ENCODE measurements around the gene ST6GALNAC4.

ST6GALNAC4 gene

DNA sequence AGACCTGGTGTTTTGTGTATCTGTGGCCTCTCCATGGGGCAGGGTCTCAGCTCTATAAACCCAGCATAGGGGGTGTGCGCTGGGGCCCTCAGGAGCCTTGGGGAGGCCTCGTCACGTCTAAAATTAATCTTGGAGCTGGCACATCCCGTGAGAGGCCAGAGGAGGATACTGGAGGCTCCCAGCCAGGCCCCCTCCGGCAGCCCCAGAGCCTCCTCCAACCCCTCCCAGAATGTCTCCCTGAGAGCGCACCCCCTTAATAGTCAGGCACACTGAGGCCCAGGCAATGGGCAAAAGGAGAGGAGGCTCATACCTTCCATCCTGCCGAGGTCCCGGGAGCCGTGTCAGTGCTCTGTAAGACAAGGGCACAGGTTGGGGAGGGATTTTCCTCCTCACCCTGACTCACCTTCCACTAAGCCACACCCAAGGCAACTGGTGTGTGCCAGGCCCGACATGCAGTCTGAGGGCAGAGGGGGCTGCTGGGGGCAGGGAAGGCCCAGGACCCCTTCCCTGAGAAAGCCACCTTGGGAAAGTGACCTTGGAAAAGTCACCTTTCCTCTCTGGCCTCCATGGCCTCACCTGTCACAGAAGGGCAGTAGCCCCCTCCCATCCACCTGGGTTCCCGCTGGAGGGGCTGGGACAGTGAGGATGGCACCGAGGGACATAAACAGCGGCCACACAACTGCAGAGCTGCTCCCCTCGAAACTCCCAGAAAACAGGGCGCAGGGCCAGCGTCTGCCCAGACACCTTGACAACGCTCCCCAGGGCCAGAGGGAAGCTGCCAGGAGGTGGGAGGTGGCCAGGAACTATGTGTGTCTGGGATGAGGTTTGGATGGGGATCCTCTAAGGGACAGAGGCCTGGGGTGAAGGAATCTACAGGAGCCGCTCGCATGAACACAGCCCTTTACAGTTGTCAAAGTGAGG lies 42.3 kb downstream of the ST6GALNAC4 start:
- H3K4me1 ChIP-seq (ENCODE audit: insufficient read depth, poor library complexity, severe bottlenecking): peaks cover 11% of the 10 kb centered on the region
- H3K27ac ChIP-seq (ENCODE audit: poor library complexity, severe bottlenecking): peak overlapping the region; percentile 9
- H3K36me3 ChIP-seq (ENCODE audit: low read depth): peaks cover 4% of the 10 kb centered on the region; the same call in 1 of the 2 replicates
- H3K27me3 ChIP-seq (ENCODE audit: insufficient read depth, poor library complexity, severe bottlenecking): no peaks in the 10 kb centered on the region
- DNase-seq (ENCODE audit: low spot score) (no peak), ATAC-seq (ENCODE audit: low read depth) (peak; percentile 70)
- H3K4me3 ChIP-seq (ENCODE audit: severe bottlenecking): no peak overlapping the region
- no peak for TF ChIP-seq CTCF (IDR thresholded peaks at IDR 0.05; ENCODE audit: poor library complexity, severe bottlenecking)
- H3K9me3 ChIP-seq (ENCODE audit: severe bottlenecking): no peaks in the 10 kb centered on the region

GRCh38 chr9:127873886-127874285 lies 43.0 kb downstream of the ST6GALNAC4 start:
- H3K27me3 ChIP-seq (ENCODE audit: insufficient read depth, poor library complexity, severe bottlenecking): no peaks in the 10 kb centered on the region
- peaks cover 11% of the 10 kb centered on the region for H3K4me1 ChIP-seq (ENCODE audit: insufficient read depth, poor library complexity, severe bottlenecking)
- peaks cover 4% of the 10 kb centered on the region; the same call in 1 of the 2 replicates for H3K36me3 ChIP-seq (ENCODE audit: low read depth)
- H3K4me3 ChIP-seq (ENCODE audit: severe bottlenecking): no peak overlapping the region
- no peak for DNase-seq (ENCODE audit: low spot score)
- H3K9me3 ChIP-seq (ENCODE audit: severe bottlenecking): no peaks in the 10 kb centered on the region
- H3K27ac ChIP-seq (ENCODE audit: poor library complexity, severe bottlenecking): no peak overlapping the region
- ATAC-seq (ENCODE audit: low read depth): no peak
- no peak for TF ChIP-seq CTCF (IDR thresholded peaks at IDR 0.05; ENCODE audit: poor library complexity, severe bottlenecking)

- DNase-seq (ENCODE audit: low spot score) (no peak), ATAC-seq (ENCODE audit: low read depth) (no peak)
- H3K27me3 ChIP-seq (ENCODE audit: insufficient read depth, poor library complexity, severe bottlenecking): no peaks in the 10 kb centered on the region
- H3K36me3 ChIP-seq (ENCODE audit: low read depth): peaks cover 4% of the 10 kb centered on the region; the same call in 1 of the 2 replicates
- no peak overlapping the region for H3K27ac ChIP-seq (ENCODE audit: poor library complexity, severe bottlenecking)
- H3K9me3 ChIP-seq (ENCODE audit: severe bottlenecking): no peaks in the 10 kb centered on the region
- no peak overlapping the region for H3K4me3 ChIP-seq (ENCODE audit: severe bottlenecking)
- H3K4me1 ChIP-seq (ENCODE audit: insufficient read depth, poor library complexity, severe bottlenecking): peaks cover 11% of the 10 kb centered on the region
- TF ChIP-seq CTCF (IDR thresholded peaks at IDR 0.05; ENCODE audit: poor library complexity, severe bottlenecking): no peak
Observed at GRCh38 chr9:127873223-127873691, 43.6 kb downstream of the ST6GALNAC4 start.

- Histone ChIP-seq H3K4me1 (ENCODE audit: insufficient read depth, poor library complexity, severe bottlenecking) (peaks cover 11% of the 10 kb centered on the region), H3K36me3 (ENCODE audit: low read depth) (peaks cover 4% of the 10 kb centered on the region; the same call in 1 of the 2 replicates), H3K27me3 (ENCODE audit: insufficient read depth, poor library complexity, severe bottlenecking) (no peaks in the 10 kb centered on the region), H3K9me3 (ENCODE audit: severe bottlenecking) (no peaks in the 10 kb centered on the region), H3K4me3 (ENCODE audit: severe bottlenecking) (no peak overlapping the region), H3K27ac (ENCODE audit: poor library complexity, severe bottlenecking) (no peak overlapping the region)
- ATAC-seq (ENCODE audit: low read depth) (no peak), DNase-seq (ENCODE audit: low spot score) (no peak)
- TF ChIP-seq CTCF (IDR thresholded peaks at IDR 0.05; ENCODE audit: poor library complexity, severe bottlenecking): no peak
Observed at GRCh38 chr9:127872369-127873222, 44.2 kb downstream of the ST6GALNAC4 start.

Measured in RWPE2 (cell line).